Umbilical cord (tissue), 2 donors: ENCODE results near the gene IVD. TPM values are rescaled to one million over a fixed set of nuclear protein-coding genes. Genes with fewer than 3 reads are reported as not detected.

Experiments
- DNase-seq: peaks from one replicate; pipeline ENCODE4 v3.0.0-alpha.2; 2015; ENCODE audit warnings: low spot score
- total RNA-seq: library from RNA; depleted of rRNA; stranded (reverse); fragments of >200 nt; gene quantifications from one replicate; pipeline ENCODE4 v1.2.3, GENCODE V29; 2014; ENCODE audit warnings: low replicate concordance; ENCODE audit not compliant: insufficient read depth

IVD gene
- total RNA-seq, 1 donor from 2014 or later, result 37.6 TPM

- DNase-seq, result no peak
These were observed 50.7 kb downstream of the IVD start for GRCh38 chr15:40456299-40456712.

- DNase-seq, result no peak
These were observed 51.1 kb downstream of the IVD start for GRCh38 chr15:40456738-40457137.

GRCh38 chr15:40458495-40459371, 53.1 kb downstream of the IVD start:
- no peak for DNase-seq

GRCh38 chr15:40459391-40460015, 53.9 kb downstream of the IVD start:
- no peak for DNase-seq

GRCh38 chr15:40460404-40460803, 54.8 kb downstream of the IVD start:
- DNase-seq, result peak; percentile 44

- no peak for DNase-seq
These were observed 56.4 kb downstream of the IVD start for GRCh38 chr15:40461958-40462357.

GRCh38 chr15:40463279-40463678, 57.7 kb downstream of the IVD start:
- DNase-seq, result no peak

- DNase-seq, result no peak
These were observed 58.4 kb downstream of the IVD start for GRCh38 chr15:40463886-40464545.

GRCh38 chr15:40464595-40465185, 59.1 kb downstream of the IVD start:
- DNase-seq, result no peak

- DNase-seq, result no peak
These were observed 60.3 kb downstream of the IVD start for GRCh38 chr15:40465939-40466338.

GRCh38 chr15:40466426-40467260, 61.0 kb downstream of the IVD start:
- no peak for DNase-seq

GRCh38 chr15:40467261-40467615, 61.6 kb downstream of the IVD start:
- DNase-seq, result no peak

GRCh38 chr15:40468898-40469331, 63.3 kb downstream of the IVD start:
- no peak for DNase-seq

GRCh38 chr15:40469776-40470390, 64.3 kb downstream of the IVD start:
- peak; percentile 25 for DNase-seq

GRCh38 chr15:40470423-40471104, 65.0 kb downstream of the IVD start, which contains the start of gene CHST14:
TSS of gene CHST14 (plus strand) at chr15:40470984. CDS start at chr15:40471214, 230 bp downstream.
- peak; percentile 78 for DNase-seq

Other genes starting within 250 kb of the IVD start
- gene BUB1B, start 244.7 kb upstream of the IVD start, total RNA-seq, result 1.7 TPM
- 9.4 TPM for gene PAK6, start 166.7 kb upstream of the IVD start, total RNA-seq
- not detected for gene ANKRD63, start 122.7 kb upstream of the IVD start, total RNA-seq
- gene PLCB2, start 97.9 kb upstream of the IVD start, total RNA-seq, result 6.3 TPM
- gene INAFM2, start 82.1 kb upstream of the IVD start, total RNA-seq, result 26.7 TPM
- gene CCDC9B, start 64.9 kb upstream of the IVD start, total RNA-seq, result 13.0 TPM
- gene PHGR1, start 54.8 kb upstream of the IVD start, total RNA-seq, result not detected
- gene DISP2, start 47.6 kb upstream of the IVD start, total RNA-seq, result 1.2 TPM
- gene KNSTRN, start 23.1 kb upstream of the IVD start, total RNA-seq, result 13.5 TPM
- 5.8 TPM for gene BAHD1, start 35.2 kb downstream of the IVD start, total RNA-seq
- 11.1 TPM for gene CHST14, start 65.2 kb downstream of the IVD start, total RNA-seq
- 20.0 TPM for gene CCDC32, start 159.2 kb downstream of the IVD start, total RNA-seq
- gene RPUSD2, start 163.5 kb downstream of the IVD start, total RNA-seq, result 8.4 TPM
- 13.0 TPM for gene KNL1, start 188.5 kb downstream of the IVD start, total RNA-seq